Measurements from ENCODE around the gene CCL19.

GRCh38 chr9:34686732-34687131, 4.3 kb downstream of the CCL19 start:
- no peak for TF ChIP-seq CTCF (IDR thresholded peaks at IDR 0.05)
- no peak for TF ChIP-seq POLR2AphosphoS5 (IDR thresholded peaks at IDR 0.05)

Measured in esophagus muscularis mucosa (tissue), 3 donors.